Calu3 (cell line): ENCODE data around the gene LHPP. TPM values are rescaled to one million over a fixed set of nuclear protein-coding genes. Genes with fewer than 3 reads are reported as not detected.

ENCODE experiments used
- BruUV-seq: library from RNA; stranded (reverse); fragments of 400-500 nt; replicated peaks from 2 replicates; lab custom pipeline; 2021; lab: Mats Ljungman, UMichigan
- CTCF ChIA-PET: fragments of 300-600 bp; sonication (Branson Sonifier 250); formaldehyde crosslinking; loops from one replicate; lab custom pipeline; 2022; ENCODE audit warnings: antibody characterized with exemption; lab: Charles Lee
- DNase-seq: peaks from one replicate; pipeline ENCODE4 v3.0.0; 2022
- H3K27ac Mint-ChIP-seq: one replicate; pipeline ENCODE4 v1.8.0; 2022; ENCODE audit warnings: mixed read lengths; ENCODE audit not compliant: unreplicated experiment
- H3K27me3 Mint-ChIP-seq: one replicate; pipeline ENCODE4 v1.8.0; 2022; ENCODE audit warnings: mixed read lengths; ENCODE audit not compliant: unreplicated experiment
- H3K36me3 Mint-ChIP-seq: one replicate; pipeline ENCODE4 v1.8.0; 2022; ENCODE audit warnings: mild to moderate bottlenecking, moderate library complexity, mixed read lengths; ENCODE audit not compliant: insufficient read depth, unreplicated experiment
- H3K4me1 Mint-ChIP-seq: one replicate; pipeline ENCODE4 v1.8.0; 2022; ENCODE audit warnings: mild to moderate bottlenecking, low read depth, mixed read lengths; ENCODE audit not compliant: unreplicated experiment
- H3K4me3 Mint-ChIP-seq: one replicate; pipeline ENCODE4 v1.8.0; 2022; ENCODE audit warnings: mild to moderate bottlenecking, low read depth, moderate library complexity, mixed read lengths; ENCODE audit not compliant: unreplicated experiment
- H3K9me3 Mint-ChIP-seq: one replicate; pipeline ENCODE4 v1.8.0; 2022; ENCODE audit warnings: low read depth, mixed read lengths; ENCODE audit not compliant: unreplicated experiment
- intact Hi-C: fragments of 100-400 bp; cut with micrococcal nuclease; formaldehyde crosslinking; loops from one replicate; pipeline ENCODE4 v1.10.0; 2022; ENCODE audit not compliant: unreplicated experiment
- total RNA-seq: library from RNA; stranded (reverse); gene quantifications from 2 replicates; pipeline ENCODE4 v1.2.3, GENCODE V29; 2022
- TF ChIP-seq, protein P1 (sequence below): fragments of 200-600 bp; IDR thresholded peaks from one replicate; pipeline ENCODE4 v1.8.0; 2022; ENCODE audit warnings: antibody characterized with exemption; ENCODE audit not compliant: unreplicated experiment

The LHPP gene
- total RNA-seq, 1 experiment from 2014 or later, result 12.0 TPM

DNA sequence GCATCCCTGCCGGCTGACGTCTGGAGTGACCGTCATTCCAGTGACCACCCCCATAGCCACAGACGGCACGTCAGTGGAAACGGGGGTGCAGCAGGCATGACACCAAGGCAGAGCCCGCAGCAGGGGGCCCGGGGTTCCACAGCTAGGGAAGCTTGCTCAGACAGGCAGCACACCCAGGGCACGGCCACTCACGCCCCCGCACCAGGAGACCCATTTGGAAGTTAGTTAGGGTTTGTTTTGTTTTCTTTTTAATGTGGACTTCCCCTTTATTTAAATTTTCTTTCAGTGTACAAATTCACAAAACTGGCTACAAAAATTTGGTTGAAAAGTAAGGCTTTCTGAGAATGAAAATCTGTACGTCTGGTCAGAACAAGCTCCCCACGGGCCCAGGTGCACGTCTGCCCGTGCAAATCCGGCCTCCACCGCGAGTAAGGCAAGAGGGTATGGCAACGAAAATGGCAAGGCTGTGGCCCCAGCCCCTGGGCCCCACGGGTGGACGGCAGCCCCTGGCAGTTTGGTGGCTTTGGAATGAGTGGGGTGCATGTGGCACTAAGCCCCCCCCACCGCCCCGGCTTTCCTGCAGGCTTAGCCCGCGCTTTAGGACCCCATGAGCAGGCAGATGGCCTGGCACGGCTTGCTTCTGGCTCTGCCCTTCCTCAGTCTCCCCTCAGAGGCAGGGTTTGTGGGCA is 158.3 kb downstream of the LHPP start:
- no peaks in the 10 kb centered on the region for H3K9me3 Mint-ChIP-seq
- peaks cover 4% of the 10 kb centered on the region for H3K36me3 Mint-ChIP-seq
- DNase-seq, result no peak
- H3K27ac Mint-ChIP-seq, result no peak overlapping the region
- H3K27me3 Mint-ChIP-seq, result no peaks in the 10 kb centered on the region
- TF ChIP-seq, protein P1, sequence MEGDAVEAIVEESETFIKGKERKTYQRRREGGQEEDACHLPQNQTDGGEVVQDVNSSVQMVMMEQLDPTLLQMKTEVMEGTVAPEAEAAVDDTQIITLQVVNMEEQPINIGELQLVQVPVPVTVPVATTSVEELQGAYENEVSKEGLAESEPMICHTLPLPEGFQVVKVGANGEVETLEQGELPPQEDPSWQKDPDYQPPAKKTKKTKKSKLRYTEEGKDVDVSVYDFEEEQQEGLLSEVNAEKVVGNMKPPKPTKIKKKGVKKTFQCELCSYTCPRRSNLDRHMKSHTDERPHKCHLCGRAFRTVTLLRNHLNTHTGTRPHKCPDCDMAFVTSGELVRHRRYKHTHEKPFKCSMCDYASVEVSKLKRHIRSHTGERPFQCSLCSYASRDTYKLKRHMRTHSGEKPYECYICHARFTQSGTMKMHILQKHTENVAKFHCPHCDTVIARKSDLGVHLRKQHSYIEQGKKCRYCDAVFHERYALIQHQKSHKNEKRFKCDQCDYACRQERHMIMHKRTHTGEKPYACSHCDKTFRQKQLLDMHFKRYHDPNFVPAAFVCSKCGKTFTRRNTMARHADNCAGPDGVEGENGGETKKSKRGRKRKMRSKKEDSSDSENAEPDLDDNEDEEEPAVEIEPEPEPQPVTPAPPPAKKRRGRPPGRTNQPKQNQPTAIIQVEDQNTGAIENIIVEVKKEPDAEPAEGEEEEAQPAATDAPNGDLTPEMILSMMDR, result no peak
- CTCF ChIA-PET, result interaction anchor here (0.6 kb wide), 1 partner anchor 43 kb away, joined by 8 read pairs; no protein-coding TSS in a partner anchor
- H3K4me3 Mint-ChIP-seq, result no peak overlapping the region
- BruUV-seq, result no TSS peak
- H3K4me1 Mint-ChIP-seq, result no peaks in the 10 kb centered on the region
- intact Hi-C loops, result loop anchor here (10.0 kb wide), 1 partner anchor 125 kb away; the partner anchor contains the start of gene FAM53B

DNA sequence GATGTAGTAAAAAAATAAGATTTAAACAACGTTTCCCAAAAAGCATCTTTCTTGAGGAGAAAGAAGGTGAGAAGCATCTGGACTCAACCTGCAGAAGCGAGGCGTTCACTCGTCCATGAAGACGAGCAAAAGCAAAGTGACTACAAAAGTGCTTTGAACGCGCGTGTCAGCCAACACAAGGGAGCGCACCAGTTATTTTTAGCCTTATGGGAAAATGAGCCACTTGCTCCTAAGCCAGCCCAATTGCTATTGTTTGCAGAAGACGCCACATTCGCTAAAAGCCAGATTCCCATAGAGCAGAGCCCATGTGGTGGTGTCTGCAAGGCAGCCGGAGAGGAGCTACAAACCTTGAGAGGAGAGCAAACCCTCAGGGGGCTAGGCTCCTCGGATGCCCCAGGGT is 160.0 kb downstream of the LHPP start:
- Mint-ChIP-seq H3K27ac (no peak overlapping the region), H3K4me1 (no peaks in the 10 kb centered on the region), H3K36me3 (no peaks in the 10 kb centered on the region), H3K4me3 (no peak overlapping the region), H3K9me3 (no peaks in the 10 kb centered on the region), H3K27me3 (no peaks in the 10 kb centered on the region)
- intact Hi-C loops, result no loop called here
- TF ChIP-seq, protein P1, result no peak
- CTCF ChIA-PET, result no interaction called here
- no peak for DNase-seq
- BruUV-seq, result no TSS peak

DNA sequence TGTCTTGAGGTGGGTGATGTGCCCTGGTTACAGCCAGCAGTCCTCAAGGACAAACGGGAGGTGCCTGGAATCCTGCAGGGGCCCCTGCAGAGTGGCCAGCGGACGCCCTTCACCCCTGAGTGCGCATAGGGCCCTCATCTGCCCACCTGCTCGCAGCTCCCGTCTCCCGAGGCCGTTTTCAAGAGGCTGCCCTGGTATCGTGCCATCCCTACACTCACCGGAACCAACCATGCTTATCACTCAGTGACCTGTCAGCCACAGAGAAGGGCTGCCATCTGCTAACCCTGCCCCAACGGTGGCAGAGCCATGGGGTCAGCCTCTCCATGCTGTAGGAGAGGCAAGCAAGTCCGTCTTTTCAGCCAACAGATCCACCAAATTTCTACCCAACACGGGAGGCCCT is 160.5 kb downstream of the LHPP start:
- Mint-ChIP-seq H3K36me3 (no peaks in the 10 kb centered on the region), H3K4me3 (no peak overlapping the region), H3K27ac (no peak overlapping the region), H3K4me1 (peaks cover 5% of the 10 kb centered on the region), H3K27me3 (no peaks in the 10 kb centered on the region), H3K9me3 (no peaks in the 10 kb centered on the region)
- no TSS peak for BruUV-seq
- TF ChIP-seq, protein P1, result no peak
- CTCF ChIA-PET, result no interaction called here
- DNase-seq, result no peak
- intact Hi-C loops, result no loop called here

DNA sequence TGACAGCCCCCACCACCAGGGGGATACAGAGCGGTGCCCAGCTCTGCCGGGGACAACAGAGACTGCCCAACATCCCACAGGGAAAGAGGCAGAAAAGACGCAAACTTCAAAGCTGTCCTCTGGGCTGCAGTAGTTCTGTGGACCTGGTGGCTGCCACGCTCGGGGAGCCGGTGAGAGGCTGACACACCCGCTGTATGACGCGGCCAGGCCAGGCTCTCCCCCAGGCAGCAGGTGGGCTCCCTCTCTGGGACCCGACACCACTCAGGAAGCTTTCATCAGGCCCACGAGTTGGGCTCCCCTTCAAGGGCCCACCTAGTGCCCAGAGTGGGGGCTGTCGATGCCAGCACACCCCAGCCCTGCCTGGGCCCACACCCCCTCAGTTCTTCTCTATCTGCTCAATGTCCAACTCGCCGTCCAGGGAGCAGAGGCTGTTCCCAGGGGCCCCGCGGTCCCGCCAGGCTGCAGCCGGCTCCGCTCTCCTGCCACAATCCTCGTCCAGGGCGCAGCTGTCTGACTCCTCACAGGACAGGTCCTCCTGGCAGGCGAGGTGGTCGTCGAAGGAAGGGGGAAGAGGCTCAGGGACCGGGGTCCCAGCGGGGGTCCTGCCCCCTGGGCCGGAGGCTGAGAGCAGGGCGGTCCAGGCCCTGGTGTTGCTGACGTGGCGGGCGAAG is 161.4 kb downstream of the LHPP start:
- Mint-ChIP-seq H3K4me1 (peaks cover 12% of the 10 kb centered on the region), H3K27me3 (no peaks in the 10 kb centered on the region), H3K9me3 (no peaks in the 10 kb centered on the region), H3K4me3 (no peak overlapping the region), H3K36me3 (no peaks in the 10 kb centered on the region), H3K27ac (no peak overlapping the region)
- no TSS peak for BruUV-seq
- no peak for DNase-seq
- TF ChIP-seq, protein P1, result no peak
- CTCF ChIA-PET, result no interaction called here
- intact Hi-C loops, result no loop called here
